ENCODE measurements around the gene THRA.

The THRA gene

GRCh38 chr17:40060887-40061608 lies 1.7 kb upstream of the THRA start:
- no peaks in the 10 kb centered on the region for H3K27me3 ChIP-seq (ENCODE audit: control insufficient read depth, insufficient read depth, low read length)
- no peak overlapping the region for H3K4me3 ChIP-seq (ENCODE audit: low read length)
- H3K36me3 ChIP-seq (ENCODE audit: insufficient read depth, low read length): no peaks in the 10 kb centered on the region
- no peak overlapping the region for H3K9ac ChIP-seq (ENCODE audit: low read depth, low read length)
- no peaks in the 10 kb centered on the region for H3K9me3 ChIP-seq (replicated peaks; ENCODE audit: low read length)
- peaks cover 30% of the 10 kb centered on the region for H3K4me1 ChIP-seq (ENCODE audit: control insufficient read depth, insufficient read depth, low read length)
- H3K4me2 ChIP-seq (ENCODE audit: low read length): no peak overlapping the region

GRCh38 chr17:40061609-40062038 lies 1.1 kb upstream of the THRA start:
- Histone ChIP-seq H3K4me1 (ENCODE audit: control insufficient read depth, insufficient read depth, low read length) (peaks cover 32% of the 10 kb centered on the region), H3K9ac (ENCODE audit: low read depth, low read length) (no peak overlapping the region), H3K36me3 (ENCODE audit: insufficient read depth, low read length) (no peaks in the 10 kb centered on the region), H3K27me3 (ENCODE audit: control insufficient read depth, insufficient read depth, low read length) (no peaks in the 10 kb centered on the region), H3K4me2 (ENCODE audit: low read length) (no peak overlapping the region), H3K9me3 (replicated peaks; ENCODE audit: low read length) (no peaks in the 10 kb centered on the region), H3K4me3 (ENCODE audit: low read length) (no peak overlapping the region)

DNA sequence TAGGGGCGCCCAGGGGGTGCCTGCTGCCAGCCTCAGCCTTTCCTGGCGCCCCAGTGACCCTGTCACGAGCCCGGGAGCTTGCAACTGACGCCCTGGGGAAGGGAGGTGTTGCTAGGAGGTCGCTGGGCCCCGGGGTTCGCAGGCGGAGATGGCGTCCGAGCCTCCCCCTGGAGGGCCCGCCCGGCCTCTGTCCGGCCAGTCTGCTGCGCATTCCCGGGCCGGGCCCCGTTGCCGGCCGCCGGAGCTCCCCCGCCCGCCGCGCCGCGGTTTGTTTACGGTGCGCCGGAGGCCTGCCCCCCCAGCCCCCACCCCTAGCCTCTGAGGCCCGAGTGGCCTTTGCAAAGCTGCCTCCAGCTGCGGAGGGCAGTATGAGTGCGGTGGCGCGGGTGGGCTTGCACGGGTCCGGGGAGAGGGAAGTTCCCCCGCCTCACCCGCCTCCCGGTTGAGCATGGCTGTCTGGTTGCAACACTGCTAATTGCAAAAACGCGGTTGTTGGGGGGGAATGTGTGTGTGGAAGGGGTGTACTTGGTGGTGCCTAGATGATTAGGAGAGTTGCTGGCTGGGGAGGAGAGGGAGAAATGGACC lies 514 bp downstream of the THRA start:
- Histone ChIP-seq H3K36me3 (ENCODE audit: insufficient read depth, low read length) (no peaks in the 10 kb centered on the region), H3K9me3 (replicated peaks; ENCODE audit: low read length) (no peaks in the 10 kb centered on the region), H3K9ac (ENCODE audit: low read depth, low read length) (peak overlapping the region; percentile 83), H3K4me3 (ENCODE audit: low read length) (peak overlapping the region; percentile 98), H3K4me2 (ENCODE audit: low read length) (peak overlapping the region; percentile 84), H3K27me3 (ENCODE audit: control insufficient read depth, insufficient read depth, low read length) (no peaks in the 10 kb centered on the region), H3K4me1 (ENCODE audit: control insufficient read depth, insufficient read depth, low read length) (peaks cover 36% of the 10 kb centered on the region)

GRCh38 chr17:40063901-40064531 lies 1.3 kb downstream of the THRA start:
- Histone ChIP-seq H3K4me2 (ENCODE audit: low read length) (peak overlapping the region; percentile 84), H3K9me3 (replicated peaks; ENCODE audit: low read length) (no peaks in the 10 kb centered on the region), H3K4me3 (ENCODE audit: low read length) (peak overlapping the region; percentile 98), H3K27me3 (ENCODE audit: control insufficient read depth, insufficient read depth, low read length) (no peaks in the 10 kb centered on the region), H3K9ac (ENCODE audit: low read depth, low read length) (peak overlapping the region; percentile 83), H3K4me1 (ENCODE audit: control insufficient read depth, insufficient read depth, low read length) (peaks cover 44% of the 10 kb centered on the region), H3K36me3 (ENCODE audit: insufficient read depth, low read length) (no peaks in the 10 kb centered on the region)

DNA sequence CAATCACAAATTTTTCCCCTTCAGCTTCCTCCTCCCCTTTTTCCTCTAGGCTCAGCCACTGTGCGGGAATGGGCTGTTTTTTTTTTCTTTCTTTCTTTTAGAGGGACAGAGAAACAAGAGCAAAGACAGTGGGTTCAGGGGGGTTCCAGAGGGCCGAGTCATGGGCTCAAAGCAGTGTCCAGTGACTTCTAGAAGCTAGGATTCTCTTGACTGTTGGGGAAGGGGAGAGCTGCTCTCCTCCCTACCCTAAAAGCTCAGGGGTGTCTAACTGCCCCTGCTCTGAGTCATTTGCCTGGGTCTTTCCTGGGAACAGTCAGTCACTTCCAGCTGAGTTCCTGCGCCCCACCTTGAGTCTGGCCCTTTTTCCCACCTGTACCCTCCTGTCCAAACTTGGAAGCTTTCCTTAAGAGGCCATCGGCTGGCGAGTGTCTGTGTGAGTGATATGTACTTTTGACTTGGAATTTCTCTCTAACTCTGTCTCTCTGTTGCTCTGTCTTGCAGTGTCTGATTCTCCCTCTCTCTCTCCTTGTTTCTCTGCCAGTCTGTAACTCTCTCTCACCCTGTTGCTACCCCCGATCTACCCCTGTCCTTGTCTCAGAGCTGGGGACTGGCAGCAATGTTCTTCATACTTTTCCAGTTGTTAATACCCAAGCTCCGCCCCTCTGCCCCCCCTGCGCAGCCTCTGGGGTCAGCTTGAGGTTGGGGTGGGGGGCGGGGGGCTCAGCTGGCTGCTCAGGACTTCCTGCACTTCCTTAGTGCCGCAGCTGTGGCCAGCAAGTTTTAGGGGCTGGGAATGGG lies 2.4 kb downstream of the THRA start:
- H3K4me1 ChIP-seq (ENCODE audit: control insufficient read depth, insufficient read depth, low read length): peaks cover 55% of the 10 kb centered on the region

DNA sequence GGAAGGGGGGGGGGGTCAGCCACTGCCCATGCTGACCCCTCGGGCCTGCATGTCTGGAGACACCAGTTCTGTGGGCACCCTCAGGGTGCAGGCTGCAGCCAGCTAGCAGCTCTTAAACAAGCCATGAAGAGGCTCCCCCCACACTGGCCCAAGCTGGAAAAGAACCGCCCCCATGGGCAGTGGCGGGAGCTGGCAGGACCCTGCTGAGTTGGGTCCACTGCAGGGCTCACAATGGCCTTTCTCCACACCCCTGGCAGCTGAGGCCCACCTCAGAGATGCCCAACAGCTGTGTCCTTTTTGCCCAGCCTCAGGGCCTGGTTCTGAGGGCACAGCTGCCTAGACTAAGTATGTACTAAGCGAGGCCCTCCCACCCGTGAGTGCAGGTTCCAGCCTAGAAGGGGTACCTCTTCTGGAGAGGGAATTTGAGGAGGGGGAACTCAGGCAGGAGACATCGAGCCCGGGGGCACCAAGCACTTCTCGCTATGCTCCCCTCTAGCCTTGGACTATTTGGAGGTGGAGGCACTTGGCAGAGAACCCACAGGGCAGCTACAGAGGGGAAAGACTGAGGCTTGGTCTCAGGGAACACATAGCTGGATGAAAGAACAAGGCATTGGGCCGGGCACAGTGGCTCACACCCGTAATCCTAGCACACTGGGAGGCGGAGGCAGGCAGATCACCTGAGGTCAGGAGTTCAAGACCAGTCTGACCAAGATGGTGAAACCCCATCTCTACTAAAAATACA lies 3.2 kb downstream of the THRA start:
- peaks cover 63% of the 10 kb centered on the region for H3K4me1 ChIP-seq (ENCODE audit: control insufficient read depth, insufficient read depth, low read length)
- H3K9ac ChIP-seq (ENCODE audit: low read depth, low read length): no peak overlapping the region
- no peaks in the 10 kb centered on the region for H3K27me3 ChIP-seq (ENCODE audit: control insufficient read depth, insufficient read depth, low read length)
- no peaks in the 10 kb centered on the region for H3K36me3 ChIP-seq (ENCODE audit: insufficient read depth, low read length)
- peak overlapping the region; percentile 44 for H3K4me2 ChIP-seq (ENCODE audit: low read length)
- no peaks in the 10 kb centered on the region for H3K9me3 ChIP-seq (replicated peaks; ENCODE audit: low read length)
- no peak overlapping the region for H3K4me3 ChIP-seq (ENCODE audit: low read length)

More for the DNA sequence above, 2.4 kb downstream of the THRA start:
- H3K9ac ChIP-seq (ENCODE audit: low read depth, low read length): peak overlapping the region; percentile 49
- H3K36me3 ChIP-seq (ENCODE audit: insufficient read depth, low read length): no peaks in the 10 kb centered on the region
- H3K4me2 ChIP-seq (ENCODE audit: low read length): peak overlapping the region; percentile 84
- peak overlapping the region; percentile 98 for H3K4me3 ChIP-seq (ENCODE audit: low read length)
- no peaks in the 10 kb centered on the region for H3K9me3 ChIP-seq (replicated peaks; ENCODE audit: low read length)
- H3K27me3 ChIP-seq (ENCODE audit: control insufficient read depth, insufficient read depth, low read length): no peaks in the 10 kb centered on the region

DNA sequence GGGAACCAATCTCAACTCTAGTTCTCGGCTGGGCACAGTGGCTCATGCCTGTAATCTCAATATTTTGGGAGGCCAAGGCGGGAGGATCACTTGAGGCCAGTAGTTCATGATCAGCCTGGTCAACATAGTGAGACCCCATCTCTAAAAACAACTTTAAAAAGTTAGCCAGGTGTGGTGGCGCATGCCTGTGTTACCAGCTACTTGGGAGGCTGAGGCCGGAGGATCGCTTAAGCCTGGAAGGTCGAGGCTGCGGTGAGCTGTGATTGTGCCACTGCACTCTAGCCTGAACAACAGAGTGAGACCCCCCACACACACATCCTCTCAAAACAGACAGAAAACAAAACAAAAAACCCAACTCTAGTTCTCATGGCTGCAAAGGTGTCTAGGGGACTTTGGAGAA lies 4.9 kb downstream of the THRA start:
- Histone ChIP-seq H3K9me3 (replicated peaks; ENCODE audit: low read length) (no peaks in the 10 kb centered on the region), H3K4me2 (ENCODE audit: low read length) (no peak overlapping the region), H3K9ac (ENCODE audit: low read depth, low read length) (no peak overlapping the region), H3K27me3 (ENCODE audit: control insufficient read depth, insufficient read depth, low read length) (no peaks in the 10 kb centered on the region), H3K4me3 (ENCODE audit: low read length) (no peak overlapping the region), H3K36me3 (ENCODE audit: insufficient read depth, low read length) (no peaks in the 10 kb centered on the region), H3K4me1 (ENCODE audit: control insufficient read depth, insufficient read depth, low read length) (peaks cover 75% of the 10 kb centered on the region)

GRCh38 chr17:40068129-40068581 lies 5.4 kb downstream of the THRA start:
- peak overlapping the region; percentile 58 for H3K9ac ChIP-seq (ENCODE audit: low read depth, low read length)
- H3K27me3 ChIP-seq (ENCODE audit: control insufficient read depth, insufficient read depth, low read length): no peaks in the 10 kb centered on the region
- H3K36me3 ChIP-seq (ENCODE audit: insufficient read depth, low read length): no peaks in the 10 kb centered on the region
- peak overlapping the region; percentile 70 for H3K4me3 ChIP-seq (ENCODE audit: low read length)
- H3K9me3 ChIP-seq (replicated peaks; ENCODE audit: low read length): no peaks in the 10 kb centered on the region
- peaks cover 79% of the 10 kb centered on the region for H3K4me1 ChIP-seq (ENCODE audit: control insufficient read depth, insufficient read depth, low read length)
- H3K4me2 ChIP-seq (ENCODE audit: low read length): peak overlapping the region; percentile 96

DNA sequence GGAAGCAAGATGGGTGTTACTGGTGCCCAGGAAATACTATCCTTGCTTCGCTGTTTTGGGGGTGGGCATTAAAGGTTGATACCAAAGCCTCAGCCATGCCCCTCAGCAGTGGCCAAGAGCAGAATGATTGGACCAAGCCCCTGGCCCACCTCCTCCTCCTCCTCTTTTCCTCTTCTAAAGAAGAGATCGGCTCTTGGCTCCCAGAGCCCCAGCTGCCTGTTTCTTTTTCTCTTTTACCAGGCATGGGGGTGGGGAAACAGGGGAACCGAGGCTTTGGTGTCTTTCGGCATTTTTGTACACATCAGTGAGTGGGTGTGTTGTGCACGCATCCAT lies 5.8 kb downstream of the THRA start:
- no peaks in the 10 kb centered on the region for H3K9me3 ChIP-seq (replicated peaks; ENCODE audit: low read length)
- H3K4me3 ChIP-seq (ENCODE audit: low read length): peak overlapping the region; percentile 70
- H3K27me3 ChIP-seq (ENCODE audit: control insufficient read depth, insufficient read depth, low read length): no peaks in the 10 kb centered on the region
- peak overlapping the region; percentile 58 for H3K9ac ChIP-seq (ENCODE audit: low read depth, low read length)
- peaks cover 83% of the 10 kb centered on the region for H3K4me1 ChIP-seq (ENCODE audit: control insufficient read depth, insufficient read depth, low read length)
- H3K36me3 ChIP-seq (ENCODE audit: insufficient read depth, low read length): no peaks in the 10 kb centered on the region
- H3K4me2 ChIP-seq (ENCODE audit: low read length): peak overlapping the region; percentile 96

DNA sequence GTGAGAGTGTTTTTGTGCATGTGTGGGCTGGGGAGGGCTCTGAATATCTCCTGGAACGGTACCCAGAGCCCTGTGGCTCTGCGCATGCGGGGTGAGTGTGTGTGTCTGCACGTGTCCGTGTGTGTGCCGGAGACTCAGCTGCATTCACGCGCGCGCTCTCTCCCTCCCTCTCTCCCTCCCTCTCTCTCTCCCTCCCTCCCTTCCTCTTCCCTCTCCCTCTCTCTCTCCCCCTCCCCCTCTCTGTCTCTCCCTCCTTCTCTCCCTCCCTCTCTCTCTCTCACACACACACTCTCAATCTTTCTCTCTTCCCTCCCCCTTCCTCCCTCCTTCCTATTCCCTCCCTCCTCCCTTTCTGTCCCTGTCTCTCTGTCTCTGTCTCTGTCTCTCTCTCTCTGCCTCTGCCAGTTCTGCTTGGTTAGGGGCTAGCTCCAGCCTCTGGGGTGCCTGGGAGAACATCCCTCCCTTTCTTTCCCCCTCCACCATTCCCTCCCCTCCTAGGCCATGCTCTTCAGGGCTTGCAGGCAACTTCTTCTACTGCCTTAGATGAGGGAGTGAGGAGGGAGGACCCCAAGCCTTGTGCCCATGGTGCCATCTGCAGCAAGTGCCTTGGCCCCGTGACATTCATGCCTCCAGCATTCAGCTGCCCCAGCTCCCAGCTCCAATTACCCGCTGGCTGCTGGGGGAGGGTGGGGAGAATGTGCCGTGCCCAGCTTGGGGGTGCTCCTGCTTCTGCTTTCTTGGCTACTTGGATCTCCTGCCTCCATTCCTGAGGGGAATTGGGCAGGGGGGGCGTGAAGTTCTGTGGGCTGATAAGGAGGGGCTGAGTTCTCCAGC lies 6.4 kb downstream of the THRA start:
- peak overlapping the region; percentile 70 for H3K4me3 ChIP-seq (ENCODE audit: low read length)
- H3K9me3 ChIP-seq (replicated peaks; ENCODE audit: low read length): no peaks in the 10 kb centered on the region
- peaks cover 81% of the 10 kb centered on the region for H3K4me1 ChIP-seq (ENCODE audit: control insufficient read depth, insufficient read depth, low read length)
- peak overlapping the region; percentile 58 for H3K9ac ChIP-seq (ENCODE audit: low read depth, low read length)
- no peaks in the 10 kb centered on the region for H3K36me3 ChIP-seq (ENCODE audit: insufficient read depth, low read length)
- H3K27me3 ChIP-seq (ENCODE audit: control insufficient read depth, insufficient read depth, low read length): no peaks in the 10 kb centered on the region
- H3K4me2 ChIP-seq (ENCODE audit: low read length): peak overlapping the region; percentile 96
